ENCODE data around the gene ITGB1. TPM values are rescaled to one million over a fixed set of nuclear protein-coding genes. Genes with fewer than 3 reads are reported as not detected.
"Not testable (repeated sequence)": the region's sequence is repeated elsewhere in the genome, so short reads cannot be mapped to it uniquely, and the experiment has no call there.

Gene ITGB1
- 193 TPM for total RNA-seq

GRCh38 chr10:32958085-32959005 lies at the start of gene ITGB1:
ITGB1 (minus strand) TSS chr10:32958230; CDS start chr10:32935558, 22,672 bp downstream.
- peaks cover 67% of the 10 kb centered on the region for H3K4me1 ChIP-seq
- peak within 1 kb of the TSS; percentile 86 to 100 for H3K4me3 ChIP-seq
- no peaks in the 10 kb centered on the region for H3K36me3 ChIP-seq
- intact Hi-C loops (cut with DNase I) = loop anchor here (2.0 kb wide), 1 partner anchor 46 kb away; no protein-coding TSS in a partner anchor
- no peaks in the 10 kb centered on the region for H3K9me3 ChIP-seq
- peak in 1 of 2 donors; percentile 96 for DNase-seq (ENCODE audit: extremely low spot score in 2 of 2)
- peak within 1 kb of the TSS; percentile 92 for H3K27ac ChIP-seq
- H3K27me3 ChIP-seq = no peaks in the 10 kb centered on the region
- TF ChIP-seq CTCF (IDR thresholded peaks at IDR 0.05) = no peak
- TF ChIP-seq POLR2A (IDR thresholded peaks at IDR 0.05) = peak in 1 of 2 donors; percentile 83
- TF ChIP-seq POLR2AphosphoS5 (IDR thresholded peaks at IDR 0.05; ENCODE audit: insufficient read depth in 1 of 2, low read depth in 1 of 2) = peak; percentile 92 to 99

GRCh38 chr10:33006342-33006887 lies 48.4 kb upstream of the ITGB1 start:
- Histone ChIP-seq H3K4me1 (peaks cover 32% of the 10 kb centered on the region), H3K27ac (peak overlapping the region; percentile 80), H3K36me3 (no peaks in the 10 kb centered on the region), H3K27me3 (no peaks in the 10 kb centered on the region), H3K4me3 (no peak overlapping the region), H3K9me3 (no peaks in the 10 kb centered on the region)
- no peak for TF ChIP-seq POLR2A (IDR thresholded peaks at IDR 0.05)
- TF ChIP-seq CTCF (IDR thresholded peaks at IDR 0.05) = no peak
- TF ChIP-seq POLR2AphosphoS5 (IDR thresholded peaks at IDR 0.05; ENCODE audit: insufficient read depth in 1 of 2, low read depth in 1 of 2) = no peak
- intact Hi-C loops (cut with DNase I) = no loop called here
- DNase-seq (ENCODE audit: extremely low spot score in 2 of 2) = no peak

- Histone ChIP-seq H3K27ac (peak overlapping the region; percentile 80), H3K27me3 (no peaks in the 10 kb centered on the region), H3K9me3 (no peaks in the 10 kb centered on the region), H3K4me3 (peak overlapping the region; percentile 46 to 50), H3K4me1 (peaks cover 32% of the 10 kb centered on the region), H3K36me3 (no peaks in the 10 kb centered on the region)
- intact Hi-C loops (cut with DNase I) = loop anchor here (2.0 kb wide), 1 partner anchor 47 kb away; the partner anchor contains the start of gene ITGB1
- TF ChIP-seq POLR2A (IDR thresholded peaks at IDR 0.05) (no peak), POLR2AphosphoS5 (IDR thresholded peaks at IDR 0.05; ENCODE audit: insufficient read depth in 1 of 2, low read depth in 1 of 2) (peak; percentile 86 to 88)
- no peak for DNase-seq (ENCODE audit: extremely low spot score in 2 of 2)
Measured at GRCh38 chr10:33005322-33006301, 47.6 kb upstream of the ITGB1 start.

- Histone ChIP-seq H3K4me3 (no peak overlapping the region), H3K4me1 (peaks cover 20% of the 10 kb centered on the region), H3K36me3 (no peaks in the 10 kb centered on the region), H3K27me3 (no peaks in the 10 kb centered on the region), H3K9me3 (no peaks in the 10 kb centered on the region), H3K27ac (no peak overlapping the region)
- intact Hi-C loops (cut with DNase I) = no loop called here
- no peak for DNase-seq (ENCODE audit: extremely low spot score in 2 of 2)
- TF ChIP-seq CTCF (IDR thresholded peaks at IDR 0.05) (no peak), POLR2A (IDR thresholded peaks at IDR 0.05) (no peak), POLR2AphosphoS5 (IDR thresholded peaks at IDR 0.05; ENCODE audit: insufficient read depth in 1 of 2, low read depth in 1 of 2) (no peak)
Measured at GRCh38 chr10:33001908-33002492, 44.0 kb upstream of the ITGB1 start.

GRCh38 chr10:32998060-32998581 lies 40.1 kb upstream of the ITGB1 start:
- H3K27me3 ChIP-seq; H3K36me3 ChIP-seq; intact Hi-C loops (cut with DNase I); H3K9me3 ChIP-seq; DNase-seq (ENCODE audit: extremely low spot score in 2 of 2); H3K4me3 ChIP-seq; H3K4me1 ChIP-seq; H3K27ac ChIP-seq: not testable (repeated sequence)
